Airway epithelial cell (primary cell): ENCODE measurements around the gene SRI. TPM values are rescaled to one million over a fixed set of nuclear protein-coding genes. Genes with fewer than 3 reads are reported as not detected.

Experiments used
- total RNA-seq: library from RNA; depleted of rRNA; stranded (reverse); fragments of >200 nt; gene quantifications from 2 replicates; pipeline ENCODE4 v1.2.3, GENCODE V29; 2015

The SRI gene
- 71.8 and 103 TPM in 2 replicates for total RNA-seq

GRCh38 chr7:88219781-88220747 is at the start of gene SRI:
TSS of gene SRI (minus strand) at chr7:88220038. CDS start at chr7:88220026, 12 bp downstream.

Other genes starting within 250 kb of the SRI start
- 0.92 and 0.93 TPM in 2 replicates for gene STEAP4, start 86.9 kb upstream of the SRI start, total RNA-seq